ENCODE data around the gene CISD3. TPM values are rescaled to one million over a fixed set of nuclear protein-coding genes. Genes with fewer than 3 reads are reported as not detected.

CISD3 gene
- total and polyA plus RNA-seq, 10 of the 15 experiments (the other 5 are each of a cell fraction or from before 2014, with no cell fraction given), result 2.6 to 38.1 (median 8.1) TPM

DNA sequence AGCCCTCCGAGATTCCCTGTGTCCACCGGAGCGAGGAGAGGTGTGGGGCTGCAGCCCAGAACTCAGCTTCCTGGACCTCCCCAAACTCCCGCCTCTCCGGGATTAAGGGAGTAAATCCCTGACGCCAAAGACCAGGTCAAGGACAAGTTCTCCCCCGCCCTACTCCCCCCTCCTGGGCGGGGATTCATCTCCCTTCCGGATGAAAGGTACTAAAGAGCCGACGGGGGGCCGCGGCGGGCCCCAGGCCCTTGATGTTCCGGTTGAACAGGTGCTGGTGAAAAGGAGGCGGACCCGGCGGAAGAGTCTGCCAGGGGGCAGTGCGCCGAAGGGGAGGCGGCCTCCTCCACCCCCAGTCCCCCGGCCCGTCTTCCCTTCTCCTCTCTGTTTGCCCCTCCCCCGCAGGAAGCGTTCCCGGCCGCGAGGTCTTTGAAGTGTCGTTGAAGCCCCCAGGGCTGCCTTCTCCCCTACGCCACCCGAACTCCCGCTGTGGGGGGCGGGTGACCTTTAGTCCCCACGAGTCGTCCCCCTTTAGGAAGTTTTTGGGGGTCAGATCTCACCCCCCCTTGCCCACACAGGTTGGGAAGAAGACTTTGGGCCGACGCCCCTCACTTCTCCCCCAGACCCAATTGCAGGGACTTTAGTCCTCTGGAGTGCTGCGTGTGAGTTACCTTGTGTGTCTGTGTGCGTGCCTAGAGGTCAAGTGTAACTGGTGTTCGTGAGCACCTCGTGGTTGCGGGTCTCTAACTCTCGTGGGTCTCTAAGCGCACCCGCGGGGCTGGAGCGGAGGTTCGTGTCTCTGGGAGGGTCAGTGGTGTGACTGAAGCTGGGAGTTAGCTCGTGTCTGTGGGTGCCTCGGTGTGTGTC, 26.2 kb upstream of the CISD3 start (continued):
- TF ChIP-seq, protein P1, sequence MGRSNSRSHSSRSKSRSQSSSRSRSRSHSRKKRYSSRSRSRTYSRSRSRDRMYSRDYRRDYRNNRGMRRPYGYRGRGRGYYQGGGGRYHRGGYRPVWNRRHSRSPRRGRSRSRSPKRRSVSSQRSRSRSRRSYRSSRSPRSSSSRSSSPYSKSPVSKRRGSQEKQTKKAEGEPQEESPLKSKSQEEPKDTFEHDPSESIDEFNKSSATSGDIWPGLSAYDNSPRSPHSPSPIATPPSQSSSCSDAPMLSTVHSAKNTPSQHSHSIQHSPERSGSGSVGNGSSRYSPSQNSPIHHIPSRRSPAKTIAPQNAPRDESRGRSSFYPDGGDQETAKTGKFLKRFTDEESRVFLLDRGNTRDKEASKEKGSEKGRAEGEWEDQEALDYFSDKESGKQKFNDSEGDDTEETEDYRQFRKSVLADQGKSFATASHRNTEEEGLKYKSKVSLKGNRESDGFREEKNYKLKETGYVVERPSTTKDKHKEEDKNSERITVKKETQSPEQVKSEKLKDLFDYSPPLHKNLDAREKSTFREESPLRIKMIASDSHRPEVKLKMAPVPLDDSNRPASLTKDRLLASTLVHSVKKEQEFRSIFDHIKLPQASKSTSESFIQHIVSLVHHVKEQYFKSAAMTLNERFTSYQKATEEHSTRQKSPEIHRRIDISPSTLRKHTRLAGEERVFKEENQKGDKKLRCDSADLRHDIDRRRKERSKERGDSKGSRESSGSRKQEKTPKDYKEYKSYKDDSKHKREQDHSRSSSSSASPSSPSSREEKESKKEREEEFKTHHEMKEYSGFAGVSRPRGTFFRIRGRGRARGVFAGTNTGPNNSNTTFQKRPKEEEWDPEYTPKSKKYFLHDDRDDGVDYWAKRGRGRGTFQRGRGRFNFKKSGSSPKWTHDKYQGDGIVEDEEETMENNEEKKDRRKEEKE (IDR thresholded peaks at IDR 0.05), result no peak
- TF ChIP-seq NFIC (IDR thresholded peaks at IDR 0.05; ENCODE audit: low read depth, low read length) (no peak; the same call in 1 of the 2 replicates), FOS (IDR thresholded peaks at IDR 0.05; ENCODE audit: borderline replicate concordance, extremely low read depth, insufficient read length) (no peak), MEF2B (IDR thresholded peaks at IDR 0.05; ENCODE audit: partially characterized antibody, poor library complexity, severe bottlenecking) (peak; percentile 43), FOXK2 (IDR thresholded peaks at IDR 0.05) (no peak), BRCA1 (IDR thresholded peaks at IDR 0.05; ENCODE audit: low read depth, low read length) (no peak), SMC3 (IDR thresholded peaks at IDR 0.05; ENCODE audit: borderline replicate concordance, low read length) (peak; percentile 7; the same call in 1 of the 2 replicates), CBX5 (IDR thresholded peaks at IDR 0.05; ENCODE audit: low read depth) (no peak), STAT3 (IDR thresholded peaks at IDR 0.05; ENCODE audit: low read depth, low read length) (no peak), CHD2 (IDR thresholded peaks at IDR 0.05; ENCODE audit: borderline replicate concordance, low read depth, low read length) (peak; percentile 82), CBFB (IDR thresholded peaks at IDR 0.05; ENCODE audit: low read depth) (peak; percentile 20; the same call in 1 of the 2 replicates), IKZF2 (IDR thresholded peaks at IDR 0.05) (peak; percentile 76 to 84), ESRRA (IDR thresholded peaks at IDR 0.05; ENCODE audit: low read length) (0 out of 2 replicates have a peak, but pooled peaks have one; percentile 48), PAX8 (IDR thresholded peaks at IDR 0.05) (no peak), NBN (IDR thresholded peaks at IDR 0.05) (peak; percentile 85; the same call in 1 of the 2 replicates), SMAD1 (IDR thresholded peaks at IDR 0.05; ENCODE audit: low read depth, partially characterized antibody) (peak; percentile 6), JUNB (IDR thresholded peaks at IDR 0.05) (no peak), YBX1 (IDR thresholded peaks at IDR 0.05) (no peak), NR2C1 (IDR thresholded peaks at IDR 0.05) (peak; percentile 26; the same call in 1 of the 2 replicates)
- TF ChIP-seq, protein P2, sequence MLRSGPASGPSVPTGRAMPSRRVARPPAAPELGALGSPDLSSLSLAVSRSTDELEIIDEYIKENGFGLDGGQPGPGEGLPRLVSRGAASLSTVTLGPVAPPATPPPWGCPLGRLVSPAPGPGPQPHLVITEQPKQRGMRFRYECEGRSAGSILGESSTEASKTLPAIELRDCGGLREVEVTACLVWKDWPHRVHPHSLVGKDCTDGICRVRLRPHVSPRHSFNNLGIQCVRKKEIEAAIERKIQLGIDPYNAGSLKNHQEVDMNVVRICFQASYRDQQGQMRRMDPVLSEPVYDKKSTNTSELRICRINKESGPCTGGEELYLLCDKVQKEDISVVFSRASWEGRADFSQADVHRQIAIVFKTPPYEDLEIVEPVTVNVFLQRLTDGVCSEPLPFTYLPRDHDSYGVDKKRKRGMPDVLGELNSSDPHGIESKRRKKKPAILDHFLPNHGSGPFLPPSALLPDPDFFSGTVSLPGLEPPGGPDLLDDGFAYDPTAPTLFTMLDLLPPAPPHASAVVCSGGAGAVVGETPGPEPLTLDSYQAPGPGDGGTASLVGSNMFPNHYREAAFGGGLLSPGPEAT (IDR thresholded peaks at IDR 0.05; ENCODE audit: low read depth), result peak; percentile 84
- TF ChIP-seq, protein P3, sequence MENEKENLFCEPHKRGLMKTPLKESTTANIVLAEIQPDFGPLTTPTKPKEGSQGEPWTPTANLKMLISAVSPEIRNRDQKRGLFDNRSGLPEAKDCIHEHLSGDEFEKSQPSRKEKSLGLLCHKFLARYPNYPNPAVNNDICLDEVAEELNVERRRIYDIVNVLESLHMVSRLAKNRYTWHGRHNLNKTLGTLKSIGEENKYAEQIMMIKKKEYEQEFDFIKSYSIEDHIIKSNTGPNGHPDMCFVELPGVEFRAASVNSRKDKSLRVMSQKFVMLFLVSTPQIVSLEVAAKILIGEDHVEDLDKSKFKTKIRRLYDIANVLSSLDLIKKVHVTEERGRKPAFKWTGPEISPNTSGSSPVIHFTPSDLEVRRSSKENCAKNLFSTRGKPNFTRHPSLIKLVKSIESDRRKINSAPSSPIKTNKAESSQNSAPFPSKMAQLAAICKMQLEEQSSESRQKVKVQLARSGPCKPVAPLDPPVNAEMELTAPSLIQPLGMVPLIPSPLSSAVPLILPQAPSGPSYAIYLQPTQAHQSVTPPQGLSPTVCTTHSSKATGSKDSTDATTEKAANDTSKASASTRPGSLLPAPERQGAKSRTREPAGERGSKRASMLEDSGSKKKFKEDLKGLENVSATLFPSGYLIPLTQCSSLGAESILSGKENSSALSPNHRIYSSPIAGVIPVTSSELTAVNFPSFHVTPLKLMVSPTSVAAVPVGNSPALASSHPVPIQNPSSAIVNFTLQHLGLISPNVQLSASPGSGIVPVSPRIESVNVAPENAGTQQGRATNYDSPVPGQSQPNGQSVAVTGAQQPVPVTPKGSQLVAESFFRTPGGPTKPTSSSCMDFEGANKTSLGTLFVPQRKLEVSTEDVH (IDR thresholded peaks at IDR 0.05; ENCODE audit: low read depth, partially characterized antibody), result no peak
- TF ChIP-seq, protein P4, sequence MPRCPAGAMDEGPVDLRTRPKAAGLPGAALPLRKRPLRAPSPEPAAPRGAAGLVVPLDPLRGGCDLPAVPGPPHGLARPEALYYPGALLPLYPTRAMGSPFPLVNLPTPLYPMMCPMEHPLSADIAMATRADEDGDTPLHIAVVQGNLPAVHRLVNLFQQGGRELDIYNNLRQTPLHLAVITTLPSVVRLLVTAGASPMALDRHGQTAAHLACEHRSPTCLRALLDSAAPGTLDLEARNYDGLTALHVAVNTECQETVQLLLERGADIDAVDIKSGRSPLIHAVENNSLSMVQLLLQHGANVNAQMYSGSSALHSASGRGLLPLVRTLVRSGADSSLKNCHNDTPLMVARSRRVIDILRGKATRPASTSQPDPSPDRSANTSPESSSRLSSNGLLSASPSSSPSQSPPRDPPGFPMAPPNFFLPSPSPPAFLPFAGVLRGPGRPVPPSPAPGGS (IDR thresholded peaks at IDR 0.05; ENCODE audit: borderline replicate concordance, insufficient read depth, low read depth, low read length, poor library complexity, severe bottlenecking), result peak; percentile 64

Data from GM12878 (cell line).